NCI-H748 (cell line): ENCODE measurements around the gene IYD.

ENCODE experiments used
- DNase-seq: peaks from one replicate; lab custom pipeline; 2025; ENCODE audit not compliant: unreplicated experiment; lab: John Stamatoyannopoulos, UW

IYD gene

GRCh38 chr6:150368762-150369161 is at the start of gene IYD:
TSS of gene IYD (plus strand) at chr6:150369012. CDS start at chr6:150369032, 20 bp downstream.
- no peak for DNase-seq

GRCh38 chr6:150319924-150320323 is 48.9 kb upstream of the IYD start:
- no peak for DNase-seq

GRCh38 chr6:150320442-150320841 is 48.4 kb upstream of the IYD start:
- no peak for DNase-seq

- DNase-seq = no peak
Observed at GRCh38 chr6:150322466-150322871, 46.3 kb upstream of the IYD start.

- DNase-seq = no peak
Observed at GRCh38 chr6:150323205-150323604, 45.6 kb upstream of the IYD start.

- no peak for DNase-seq
Observed at GRCh38 chr6:150324044-150324443, 44.8 kb upstream of the IYD start.

- DNase-seq = no peak
Observed at GRCh38 chr6:150325066-150325772, 43.6 kb upstream of the IYD start.

GRCh38 chr6:150327117-150327774 is 41.6 kb upstream of the IYD start:
- DNase-seq = no peak

- DNase-seq = peak; percentile 18
Observed at GRCh38 chr6:150328744-150329405, 39.9 kb upstream of the IYD start.

GRCh38 chr6:150331344-150331743 is 37.5 kb upstream of the IYD start:
- no peak for DNase-seq

GRCh38 chr6:150332939-150333584 is 35.8 kb upstream of the IYD start:
- DNase-seq = no peak

- no peak for DNase-seq
Observed at GRCh38 chr6:150333585-150333941, 35.2 kb upstream of the IYD start.

GRCh38 chr6:150334790-150335783 is 33.7 kb upstream of the IYD start:
- DNase-seq = peak; percentile 53

GRCh38 chr6:150336299-150336698 is 32.5 kb upstream of the IYD start:
- peak; percentile 59 for DNase-seq

GRCh38 chr6:150336708-150337107 is 32.1 kb upstream of the IYD start:
- no peak for DNase-seq

GRCh38 chr6:150342126-150342525 is 26.7 kb upstream of the IYD start:
- no peak for DNase-seq

GRCh38 chr6:150343434-150343833 is 25.4 kb upstream of the IYD start:
- no peak for DNase-seq

- DNase-seq = no peak
Observed at GRCh38 chr6:150345781-150346180, 23.0 kb upstream of the IYD start.

GRCh38 chr6:150346346-150346745 is 22.5 kb upstream of the IYD start:
- DNase-seq = no peak

GRCh38 chr6:150347845-150348244 is 21.0 kb upstream of the IYD start:
- DNase-seq = no peak

- no peak for DNase-seq
Observed at GRCh38 chr6:150349546-150349945, 19.3 kb upstream of the IYD start.
